Tibial nerve (tissue), 3 donors: ENCODE results near the gene KCNC2.

Source experiments
- POLR2A ChIP-seq, 2 donors: fragments of 450-650 bp; IDR thresholded peaks; one replicate each; pipeline ENCODE4 v1.6.1; 2017; ENCODE audit warnings: antibody characterized with exemption in 2 of 2, mild to moderate bottlenecking in 2 of 2, moderate library complexity in 2 of 2
- TF ChIP-seq, protein P1 (sequence below), 5 experiments: fragments of 200-600 bp in 3 of 5; fragments of 450-650 bp in 2 of 5; sonication (generic) in 3 of 5; IDR thresholded peaks; one replicate each; pipeline ENCODE4 v1.5.1; 2016 to 2019; ENCODE audit warnings: antibody characterized with exemption in 5 of 5, mild to moderate bottlenecking in 3 of 5, moderate library complexity in 2 of 5

- no peak for TF ChIP-seq POLR2A (IDR thresholded peaks at IDR 0.05)
- TF ChIP-seq, protein P1, sequence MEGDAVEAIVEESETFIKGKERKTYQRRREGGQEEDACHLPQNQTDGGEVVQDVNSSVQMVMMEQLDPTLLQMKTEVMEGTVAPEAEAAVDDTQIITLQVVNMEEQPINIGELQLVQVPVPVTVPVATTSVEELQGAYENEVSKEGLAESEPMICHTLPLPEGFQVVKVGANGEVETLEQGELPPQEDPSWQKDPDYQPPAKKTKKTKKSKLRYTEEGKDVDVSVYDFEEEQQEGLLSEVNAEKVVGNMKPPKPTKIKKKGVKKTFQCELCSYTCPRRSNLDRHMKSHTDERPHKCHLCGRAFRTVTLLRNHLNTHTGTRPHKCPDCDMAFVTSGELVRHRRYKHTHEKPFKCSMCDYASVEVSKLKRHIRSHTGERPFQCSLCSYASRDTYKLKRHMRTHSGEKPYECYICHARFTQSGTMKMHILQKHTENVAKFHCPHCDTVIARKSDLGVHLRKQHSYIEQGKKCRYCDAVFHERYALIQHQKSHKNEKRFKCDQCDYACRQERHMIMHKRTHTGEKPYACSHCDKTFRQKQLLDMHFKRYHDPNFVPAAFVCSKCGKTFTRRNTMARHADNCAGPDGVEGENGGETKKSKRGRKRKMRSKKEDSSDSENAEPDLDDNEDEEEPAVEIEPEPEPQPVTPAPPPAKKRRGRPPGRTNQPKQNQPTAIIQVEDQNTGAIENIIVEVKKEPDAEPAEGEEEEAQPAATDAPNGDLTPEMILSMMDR (IDR thresholded peaks at IDR 0.05): no peak
These were observed 146.9 kb downstream of the KCNC2 start for GRCh38 chr12:75062691-75063090.
